Mammary epithelial cell (primary cell): ENCODE data around the gene MYO7B.

Experiments
- EZH2 ChIP-seq: IDR thresholded peaks from 2 replicates; pipeline ENCODE4 v1.6.1; 2012; ENCODE audit warnings: low read length, inconsistent platforms, borderline replicate concordance
- TF ChIP-seq, protein P1 (sequence below), 2 donors: IDR thresholded peaks in 1 of 2; conservative IDR thresholded peaks in 1 of 2; 2 replicates each; pipeline ENCODE4 v1.5.1; 2011 to 2012; ENCODE audit warnings: inconsistent platforms in 2 of 2, low read length in 2 of 2, mild to moderate bottlenecking in 2 of 2, control low read depth in 1 of 2, low read depth in 1 of 2; ENCODE audit not compliant: insufficient read depth in 1 of 2; ENCODE audit errors: extremely low read depth in 1 of 2

DNA sequence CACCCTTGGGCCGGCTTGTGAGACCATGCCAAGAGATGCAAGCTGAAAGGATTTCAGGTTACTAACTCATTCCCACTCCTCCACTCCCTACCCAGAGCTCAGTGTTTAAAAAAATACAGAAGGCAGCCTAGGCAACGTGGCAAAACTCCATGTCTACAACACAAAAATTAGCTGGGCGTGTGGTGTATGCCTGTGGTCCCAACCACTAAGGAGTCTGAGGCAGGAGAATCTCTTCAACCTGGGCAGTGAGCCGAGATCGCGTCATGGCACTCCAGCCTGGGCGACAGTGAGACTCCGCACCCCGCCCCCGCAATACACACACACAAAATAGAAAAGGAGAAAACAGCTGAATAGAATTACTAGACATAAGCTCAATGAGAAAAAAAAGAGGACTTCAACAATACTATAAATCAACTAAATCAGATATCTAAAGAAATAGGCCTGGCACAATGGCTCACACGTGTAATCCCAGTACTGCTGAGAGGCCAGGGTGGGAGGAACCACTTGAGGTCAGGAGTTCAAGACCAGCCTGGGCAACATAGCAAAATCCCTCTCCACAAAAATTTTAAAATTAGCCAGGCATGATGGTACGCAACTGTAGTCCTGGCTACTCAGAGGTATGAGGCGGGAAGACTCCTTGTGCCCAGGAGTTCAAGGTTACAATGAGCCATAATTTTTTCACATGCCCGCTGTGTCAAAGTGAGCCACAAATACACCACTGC lies 19.3 kb upstream of the MYO7B start:
- TF ChIP-seq, protein P1, sequence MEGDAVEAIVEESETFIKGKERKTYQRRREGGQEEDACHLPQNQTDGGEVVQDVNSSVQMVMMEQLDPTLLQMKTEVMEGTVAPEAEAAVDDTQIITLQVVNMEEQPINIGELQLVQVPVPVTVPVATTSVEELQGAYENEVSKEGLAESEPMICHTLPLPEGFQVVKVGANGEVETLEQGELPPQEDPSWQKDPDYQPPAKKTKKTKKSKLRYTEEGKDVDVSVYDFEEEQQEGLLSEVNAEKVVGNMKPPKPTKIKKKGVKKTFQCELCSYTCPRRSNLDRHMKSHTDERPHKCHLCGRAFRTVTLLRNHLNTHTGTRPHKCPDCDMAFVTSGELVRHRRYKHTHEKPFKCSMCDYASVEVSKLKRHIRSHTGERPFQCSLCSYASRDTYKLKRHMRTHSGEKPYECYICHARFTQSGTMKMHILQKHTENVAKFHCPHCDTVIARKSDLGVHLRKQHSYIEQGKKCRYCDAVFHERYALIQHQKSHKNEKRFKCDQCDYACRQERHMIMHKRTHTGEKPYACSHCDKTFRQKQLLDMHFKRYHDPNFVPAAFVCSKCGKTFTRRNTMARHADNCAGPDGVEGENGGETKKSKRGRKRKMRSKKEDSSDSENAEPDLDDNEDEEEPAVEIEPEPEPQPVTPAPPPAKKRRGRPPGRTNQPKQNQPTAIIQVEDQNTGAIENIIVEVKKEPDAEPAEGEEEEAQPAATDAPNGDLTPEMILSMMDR (conservative IDR thresholded peaks at IDR 0.05 in 1 of 2, IDR thresholded peaks at IDR 0.05 in 1 of 2; ENCODE audit: extremely low read depth in 1 of 2, insufficient read depth in 1 of 2, low read depth in 1 of 2, low read length in 2 of 2): no peak
- no peak for TF ChIP-seq EZH2
